Measurements from ENCODE around the gene HTR2B. TPM values are rescaled to one million over a fixed set of nuclear protein-coding genes. Genes with fewer than 3 reads are reported as not detected.

The HTR2B gene
- total and polyA plus RNA-seq, 5 experiments from 2014 or later = 0.08 to 0.15 TPM; not detected in 3

DNA sequence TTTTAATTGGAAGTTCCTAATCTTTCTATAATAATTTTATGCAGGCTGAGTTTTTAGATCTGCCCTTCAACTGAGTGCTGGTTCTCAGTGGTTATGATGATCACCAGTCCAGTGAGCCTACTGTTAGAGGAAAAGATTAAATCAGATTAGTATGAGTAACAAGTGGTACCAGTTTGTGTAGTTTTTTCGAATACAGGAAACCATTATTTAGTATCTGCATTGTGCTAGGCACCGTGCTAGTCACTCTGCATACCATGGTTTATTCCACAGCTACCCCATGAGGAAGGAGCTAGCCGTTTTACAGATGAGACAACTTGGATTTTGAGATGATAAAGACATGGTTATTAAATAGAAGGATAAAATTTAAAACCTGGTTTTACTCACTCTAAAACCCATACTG lies 62.1 kb downstream of the HTR2B start:
- Mint-ChIP-seq H3K27ac (no peak overlapping the region), H3K36me3 (peaks cover 1 to 60% (median 17%) of the 10 kb centered on the region in 3 donors), H3K4me3 (no peak overlapping the region), H3K9me3 (no peaks in the 10 kb centered on the region), H3K4me1 (peaks cover 17 to 30% (median 26%) of the 10 kb centered on the region in 4 donors), H3K27me3 (no peaks in the 10 kb centered on the region)
- POLR2A ChIA-PET = no interaction called here
- ATAC-seq (no peak), DNase-seq (no peak)

DNA sequence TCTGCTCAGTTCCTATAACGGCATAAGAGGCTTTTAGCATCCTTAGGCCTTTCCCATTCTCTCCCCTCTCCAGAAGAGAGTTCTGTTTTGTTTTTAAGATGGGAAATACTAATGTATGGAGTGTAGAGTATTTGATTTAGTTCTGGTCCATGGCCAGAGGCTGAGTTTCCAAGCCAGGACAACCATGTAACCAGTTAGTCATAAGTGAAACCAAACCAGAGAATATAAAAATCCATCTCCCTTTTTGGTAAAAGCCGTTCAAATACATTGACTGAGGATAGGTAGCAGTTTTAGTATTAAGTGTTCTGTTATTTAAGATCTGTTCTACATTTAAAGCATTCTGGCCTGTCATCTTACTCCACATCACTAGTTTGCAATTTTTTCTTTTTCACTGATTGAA lies 65.1 kb downstream of the HTR2B start:
- Mint-ChIP-seq H3K36me3 (peaks cover 0 to 34% (median 8%) of the 10 kb centered on the region in 3 donors), H3K9me3 (no peaks in the 10 kb centered on the region), H3K4me1 (peaks cover 18 to 41% (median 33%) of the 10 kb centered on the region in 4 donors), H3K27ac (peak overlapping the region in 1 of 10 donors; percentile 4), H3K27me3 (no peaks in the 10 kb centered on the region), H3K4me3 (peak overlapping the region in 2 of 10 donors; percentile 1 to 43)
- ATAC-seq (no peak), DNase-seq (no peak)
- POLR2A ChIA-PET = no interaction called here

DNA sequence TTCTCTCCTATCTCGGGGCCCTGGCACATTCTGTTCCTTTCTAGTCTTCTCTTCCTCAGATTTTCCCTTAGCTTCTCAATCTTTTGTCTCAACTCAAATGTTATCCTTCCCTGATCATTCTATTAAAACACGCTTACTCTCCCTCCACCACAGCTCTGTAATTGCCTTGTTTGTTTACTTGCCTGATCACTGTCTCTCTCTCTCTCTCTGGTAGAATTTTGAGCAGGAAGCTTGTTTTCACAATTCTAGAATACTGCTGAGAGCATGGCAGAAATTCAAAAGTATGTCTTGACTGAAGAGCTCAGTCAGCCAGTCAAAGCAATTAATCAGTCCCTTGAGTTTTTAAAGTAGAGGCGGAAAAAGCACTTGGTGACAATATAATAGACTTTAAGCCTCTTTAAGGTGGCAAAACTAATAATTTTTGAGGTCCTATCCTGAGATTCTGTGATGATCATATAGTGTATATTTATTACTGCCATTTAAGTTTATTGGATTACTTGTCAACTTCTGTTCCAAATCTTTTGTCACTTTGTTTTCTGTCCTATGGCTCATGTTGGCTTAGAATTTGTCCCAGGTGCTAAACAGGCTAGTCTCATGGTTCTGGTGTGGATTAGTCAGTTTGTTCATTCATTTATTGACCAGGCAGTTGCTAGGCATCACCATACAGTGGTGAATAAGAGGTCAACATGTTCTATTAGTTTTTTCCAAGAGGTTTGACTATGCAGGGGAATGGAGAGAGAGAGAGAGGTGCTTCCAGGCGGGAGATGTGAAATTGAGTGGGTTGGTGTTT lies 65.9 kb downstream of the HTR2B start:
- H3K27me3 Mint-ChIP-seq = peaks cover 0 to 4% (median 0%) of the 10 kb centered on the region in 5 donors
- H3K4me1 Mint-ChIP-seq = peaks cover 20 to 45% (median 36%) of the 10 kb centered on the region in 4 donors
- H3K27ac Mint-ChIP-seq = peak overlapping the region in 5 of 10 donors; percentile 4 to 80 (median 23)
- peaks cover 0 to 26% (median 4%) of the 10 kb centered on the region in 3 donors for H3K36me3 Mint-ChIP-seq
- H3K9me3 Mint-ChIP-seq = no peaks in the 10 kb centered on the region
- no peak for DNase-seq
- no peak for ATAC-seq
- POLR2A ChIA-PET = interaction anchor here (0.6 kb wide), 1 partner anchor 485 kb away, joined by 4 read pairs; no protein-coding TSS in a partner anchor
- H3K4me3 Mint-ChIP-seq = peak overlapping the region; percentile 81 to 99 (median 94)

Other genes with a start within 250 kb of the HTR2B start
- 10 to 100 TPM in 1 of 2 experiments, 1 to 10 TPM in 1; 8.9 to 10.4 TPM for gene GPR55, start 199.8 kb downstream of the HTR2B start, total RNA-seq
- 1 to 10 TPM; 1.1 to 3.2 (median 3.1) TPM for gene GPR55, start 199.8 kb downstream of the HTR2B start, polyA plus RNA-seq
- gene SPATA3, start 128.9 kb downstream of the HTR2B start, total RNA-seq = not detected
- not detected for gene SPATA3, start 128.9 kb downstream of the HTR2B start, polyA plus RNA-seq
- gene C2orf72, start 87.5 kb downstream of the HTR2B start, total RNA-seq = not detected
- gene C2orf72, start 87.5 kb downstream of the HTR2B start, polyA plus RNA-seq = not detected
- gene PSMD1, start 68.2 kb downstream of the HTR2B start, total RNA-seq = 10 to 100 TPM; 41.6 to 46.0 TPM
- gene PSMD1, start 68.2 kb downstream of the HTR2B start, polyA plus RNA-seq = 10 to 100 TPM; 43.0 to 54.3 (median 48.3) TPM
- gene ARMC9, start 73.6 kb upstream of the HTR2B start, total RNA-seq = 1 to 10 TPM; 1.7 to 2.0 TPM
- 1 to 10 TPM in 2 of 3 donors, under 1 TPM in 1; 0.78 to 2.6 (median 2.2) TPM for gene ARMC9, start 73.6 kb upstream of the HTR2B start, polyA plus RNA-seq